Thyroid gland (tissue), 4 donors: ENCODE measurements around the gene COTL1.

Experiments
- POLR2A ChIP-seq, 2 donors: fragments of 450-650 bp; IDR thresholded peaks; one replicate each; pipeline ENCODE4 v1.6.1; 2017; ENCODE audit warnings: antibody characterized with exemption in 2 of 2, mild to moderate bottlenecking in 2 of 2, moderate library complexity in 1 of 2
- TF ChIP-seq, protein P1 (sequence below), 6 experiments: fragments of 200-600 bp in 3 of 6; fragments of 450-650 bp in 3 of 6; sonication (generic) in 3 of 6; IDR thresholded peaks; one replicate each; pipeline ENCODE4 v1.5.1; 2016 to 2019; ENCODE audit warnings: antibody characterized with exemption in 6 of 6, mild to moderate bottlenecking in 2 of 6, inconsistent platforms in 1 of 6, moderate library complexity in 1 of 6

DNA sequence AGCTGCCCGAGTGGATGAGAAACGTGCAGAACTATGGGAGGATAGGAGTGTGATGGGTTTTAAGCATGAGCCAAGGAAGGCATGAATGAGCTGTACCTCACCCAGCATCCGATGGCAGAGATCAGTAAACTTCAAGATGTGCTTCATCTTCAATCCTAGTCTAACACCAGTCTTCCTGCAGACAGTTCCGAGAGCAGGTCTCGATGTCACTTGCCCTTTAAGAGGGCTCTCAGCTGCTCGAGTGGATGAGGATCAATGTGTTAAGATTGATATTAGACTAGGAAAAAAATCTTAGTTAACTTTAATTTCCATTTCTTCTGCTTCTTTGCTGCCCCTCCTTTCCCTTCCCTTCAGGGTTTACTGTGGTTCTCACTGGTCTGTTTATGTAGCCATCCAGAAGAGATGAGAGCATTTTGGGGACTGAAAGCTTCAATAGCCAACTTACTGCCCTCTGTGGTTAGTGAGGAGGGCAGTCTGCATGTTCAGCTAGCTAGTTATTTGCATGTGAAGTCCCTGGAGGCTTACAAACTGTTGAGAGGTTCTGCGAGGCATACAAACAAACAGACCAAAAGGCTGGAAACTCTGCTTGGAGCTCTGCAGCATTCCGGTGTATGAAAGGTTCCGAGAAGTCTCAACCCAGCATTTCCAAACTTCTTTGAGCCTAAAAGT lies 45.7 kb upstream of the COTL1 start:
- TF ChIP-seq, protein P1, sequence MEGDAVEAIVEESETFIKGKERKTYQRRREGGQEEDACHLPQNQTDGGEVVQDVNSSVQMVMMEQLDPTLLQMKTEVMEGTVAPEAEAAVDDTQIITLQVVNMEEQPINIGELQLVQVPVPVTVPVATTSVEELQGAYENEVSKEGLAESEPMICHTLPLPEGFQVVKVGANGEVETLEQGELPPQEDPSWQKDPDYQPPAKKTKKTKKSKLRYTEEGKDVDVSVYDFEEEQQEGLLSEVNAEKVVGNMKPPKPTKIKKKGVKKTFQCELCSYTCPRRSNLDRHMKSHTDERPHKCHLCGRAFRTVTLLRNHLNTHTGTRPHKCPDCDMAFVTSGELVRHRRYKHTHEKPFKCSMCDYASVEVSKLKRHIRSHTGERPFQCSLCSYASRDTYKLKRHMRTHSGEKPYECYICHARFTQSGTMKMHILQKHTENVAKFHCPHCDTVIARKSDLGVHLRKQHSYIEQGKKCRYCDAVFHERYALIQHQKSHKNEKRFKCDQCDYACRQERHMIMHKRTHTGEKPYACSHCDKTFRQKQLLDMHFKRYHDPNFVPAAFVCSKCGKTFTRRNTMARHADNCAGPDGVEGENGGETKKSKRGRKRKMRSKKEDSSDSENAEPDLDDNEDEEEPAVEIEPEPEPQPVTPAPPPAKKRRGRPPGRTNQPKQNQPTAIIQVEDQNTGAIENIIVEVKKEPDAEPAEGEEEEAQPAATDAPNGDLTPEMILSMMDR (IDR thresholded peaks at IDR 0.05), result no peak
- no peak for TF ChIP-seq POLR2A (IDR thresholded peaks at IDR 0.05)
